Muscle of leg (tissue), 16 donors: Measurements from ENCODE around the gene IL23A. TPM values are rescaled to one million over a fixed set of nuclear protein-coding genes. Genes with fewer than 3 reads are reported as not detected.

Source experiments
- DNase-seq: peaks from one replicate; pipeline ENCODE4 v3.0.0; 2013
- H3K27ac ChIP-seq: one replicate; pipeline ENCODE4 v1.5.1; 2013; ENCODE audit warnings: mild to moderate bottlenecking, low read length, control low read depth
- H3K27me3 ChIP-seq: one replicate; pipeline ENCODE4 v1.6.1; 2013; ENCODE audit warnings: low read length; ENCODE audit not compliant: control insufficient read depth, insufficient read depth
- H3K36me3 ChIP-seq: one replicate; pipeline ENCODE4 v1.6.1; 2013; ENCODE audit warnings: low read length; ENCODE audit not compliant: control insufficient read depth, insufficient read depth
- H3K4me1 ChIP-seq: one replicate; pipeline ENCODE4 v1.6.1; 2013; ENCODE audit warnings: low read length; ENCODE audit not compliant: control insufficient read depth, insufficient read depth
- H3K4me3 ChIP-seq: one replicate; pipeline ENCODE4 v1.5.1; 2013; ENCODE audit warnings: low read length, control low read depth
- H3K9me3 ChIP-seq: replicated peaks from 2 replicates; pipeline ENCODE4 v1.6.1; 2013; ENCODE audit warnings: low read depth, low read length; ENCODE audit not compliant: control insufficient read depth
- WGBS: methylation state at CpG from one replicate; pipeline ENCODE4 v1.1.5; 2013; ENCODE audit warnings: missing lambda C conversion rate; ENCODE audit not compliant: insufficient coverage; 5-methylcytosine and 5-hydroxymethylcytosine counted together
- long read RNA-seq, 11 donors: transcript quantifications; one replicate each; lab custom pipeline, GENCODE V29; 2026
- polyA plus RNA-seq, 8 donors: library from polyadenylated mRNA; unstranded; fragments of 120-200 nt; gene quantifications; one replicate each; pipeline versions ENCODE4 v1.2.1 to v1.2.3, GENCODE V29; 2013; ENCODE audit warnings: inconsistent platforms in 1 of 8, low replicate concordance in 1 of 8; ENCODE audit not compliant: insufficient read length in 8 of 8, insufficient read depth in 1 of 8
- total RNA-seq: library from RNA; stranded (reverse); fragments of 120-200 nt; gene quantifications from one replicate; pipeline ENCODE4 v1.2.4, GENCODE V29; 2013

The IL23A gene
- 0.18 TPM for total RNA-seq
- under 1 TPM; 0.24 to 0.74 (median 0.44) TPM for polyA plus RNA-seq
- long read RNA-seq, donor 1, result 0 reads
- long read RNA-seq, donor 2, result 0 reads
- long read RNA-seq, donor 3, result 0 reads
- long read RNA-seq, donor 4, result 0 reads
- long read RNA-seq, donor 5, result 0 reads
- long read RNA-seq, donor 6, result 0 reads
- long read RNA-seq, donor 7, result 0 reads
- long read RNA-seq, donor 8, result 0 reads
- long read RNA-seq, donor 9, result 0 reads
- long read RNA-seq, donor 10, result 0 reads
- long read RNA-seq, donor 11, result 0 reads

- H3K4me3 ChIP-seq, result no peak within 1 kb of the TSS
- H3K27me3 ChIP-seq, result no peaks in the 10 kb centered on the region
- H3K36me3 ChIP-seq, result peaks cover 22% of the 10 kb centered on the region
- no peak within 1 kb of the TSS for H3K27ac ChIP-seq
- DNase-seq, result no peak
- H3K4me1 ChIP-seq, result peaks cover 3% of the 10 kb centered on the region
- no peaks in the 10 kb centered on the region for H3K9me3 ChIP-seq
- 29% methylated on average over 5 of the region's 9 CpGs for WGBS
These were observed at the start of gene IL23A for GRCh38 chr12:56338308-56339157. Gene IL23A (plus strand): TSS chr12:56338884. CDS start chr12:56339045, 161 bp downstream.

DNA sequence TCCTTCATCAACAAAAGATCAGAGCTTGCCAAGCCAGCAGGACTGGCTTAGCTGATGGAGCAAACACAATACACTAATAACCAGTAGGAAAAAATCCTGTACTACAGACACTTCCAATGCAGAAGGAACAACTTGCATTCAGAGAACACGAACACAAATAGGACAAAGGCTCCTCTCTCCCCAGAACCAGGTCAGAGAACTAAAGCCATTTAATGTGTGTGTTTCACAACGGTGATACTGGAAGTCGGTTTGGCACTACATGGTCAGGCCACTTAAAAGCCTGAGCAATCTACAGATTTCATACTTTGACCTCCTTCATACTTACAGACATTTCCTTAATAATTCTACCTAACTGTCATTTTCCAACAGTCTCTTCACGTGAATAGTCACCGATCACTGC is 44.9 kb upstream of the IL23A start:
- DNase-seq, result no peak
- H3K27ac ChIP-seq, result no peak overlapping the region

DNA sequence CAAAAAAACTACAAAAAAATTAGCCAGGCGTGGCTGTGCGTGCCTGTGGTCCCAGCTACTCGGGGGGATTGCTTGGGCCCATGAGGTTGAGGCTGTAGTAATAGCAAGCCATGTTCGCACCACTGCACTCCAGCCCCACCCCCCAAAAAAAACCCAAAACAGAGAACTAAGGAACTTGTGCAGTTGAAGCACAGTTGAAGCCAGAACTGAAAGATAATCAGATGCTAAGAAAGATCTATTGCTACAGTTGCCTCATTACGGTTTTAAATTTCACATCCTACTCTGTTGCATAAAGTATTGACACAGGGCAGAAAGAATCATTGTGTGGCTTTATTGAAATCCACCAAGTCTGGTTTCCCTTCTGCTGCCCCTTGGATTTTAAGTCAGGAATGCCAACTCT is 42.4 kb upstream of the IL23A start:
- Histone ChIP-seq H3K9me3 (no peaks in the 10 kb centered on the region), H3K27me3 (no peaks in the 10 kb centered on the region), H3K4me3 (no peak overlapping the region), H3K27ac (no peak overlapping the region), H3K36me3 (peaks cover 35% of the 10 kb centered on the region), H3K4me1 (peaks cover 19% of the 10 kb centered on the region)
- DNase-seq, result no peak
- 33% methylated on average over 1 of the region's 5 CpGs for WGBS

More for the DNA sequence above, 44.9 kb upstream of the IL23A start:
- H3K27me3 ChIP-seq, result no peaks in the 10 kb centered on the region
- 88% methylated on average over 4 of the region's 5 CpGs for WGBS
- no peaks in the 10 kb centered on the region for H3K9me3 ChIP-seq
- H3K4me3 ChIP-seq, result no peak overlapping the region
- peaks cover 39% of the 10 kb centered on the region for H3K36me3 ChIP-seq
- H3K4me1 ChIP-seq, result peaks cover 6% of the 10 kb centered on the region

DNA sequence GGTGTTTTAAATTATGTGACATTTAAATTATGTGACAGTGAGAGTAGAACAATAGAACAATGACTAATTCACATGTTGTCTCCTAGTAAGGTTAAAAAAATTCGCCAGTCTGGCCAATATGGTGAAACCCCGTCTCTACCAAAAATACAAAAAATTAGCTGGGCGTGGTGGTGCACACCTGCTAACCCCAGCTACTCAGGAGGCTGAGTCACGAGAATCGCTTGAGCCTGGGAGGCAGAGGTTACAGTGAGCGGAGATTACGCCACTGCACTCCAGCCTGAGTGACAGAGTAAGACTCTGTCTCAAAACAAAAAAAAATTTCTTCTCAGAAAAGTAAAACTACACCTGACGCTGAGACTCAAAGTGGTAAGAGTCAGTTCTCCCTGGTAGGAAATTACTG is 41.3 kb upstream of the IL23A start:
- H3K4me3 ChIP-seq, result no peak overlapping the region
- peaks cover 23% of the 10 kb centered on the region for H3K4me1 ChIP-seq
- peaks cover 33% of the 10 kb centered on the region for H3K36me3 ChIP-seq
- no peaks in the 10 kb centered on the region for H3K9me3 ChIP-seq
- H3K27me3 ChIP-seq, result no peaks in the 10 kb centered on the region
- H3K27ac ChIP-seq, result no peak overlapping the region
- WGBS, result 90% methylated on average over 4 of the region's 8 CpGs
- DNase-seq, result no peak

DNA sequence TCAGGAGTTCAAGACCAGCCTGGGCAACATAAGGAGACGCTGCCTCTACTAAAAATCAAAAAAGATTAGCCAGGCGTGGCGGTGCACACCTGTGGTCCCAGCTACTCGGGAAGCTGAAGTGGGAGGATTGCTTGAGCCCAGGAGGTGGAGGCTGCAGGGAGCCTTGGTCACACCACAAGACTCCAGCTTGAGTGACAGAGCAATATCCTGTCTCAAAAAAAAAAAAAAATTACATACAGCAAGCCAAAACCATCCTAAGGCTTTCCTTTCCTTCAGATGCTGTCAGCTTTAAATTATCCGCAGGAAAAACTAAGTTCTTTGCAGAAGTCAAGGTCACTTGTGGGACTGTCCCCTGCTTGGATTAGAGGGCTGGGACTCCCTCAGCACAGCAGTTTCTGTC is 39.9 kb upstream of the IL23A start:
- H3K27ac ChIP-seq, result peak overlapping the region; percentile 98
- no CpG with 5 or more reads among the region's 5 CpGs for whole genome bisulfite sequencing
- DNase-seq, result no peak
- peaks cover 23% of the 10 kb centered on the region for H3K4me1 ChIP-seq
- no peaks in the 10 kb centered on the region for H3K9me3 ChIP-seq
- peaks cover 33% of the 10 kb centered on the region for H3K36me3 ChIP-seq
- no peaks in the 10 kb centered on the region for H3K27me3 ChIP-seq
- H3K4me3 ChIP-seq, result peak overlapping the region; percentile 77

- H3K9me3 ChIP-seq, result no peaks in the 10 kb centered on the region
- H3K36me3 ChIP-seq, result peaks cover 38% of the 10 kb centered on the region
- H3K4me3 ChIP-seq, result peak overlapping the region; percentile 77
- WGBS, result 2% methylated on average over 9 of the region's 10 CpGs
- peak overlapping the region; percentile 98 for H3K27ac ChIP-seq
- H3K27me3 ChIP-seq, result no peaks in the 10 kb centered on the region
- H3K4me1 ChIP-seq, result peaks cover 23% of the 10 kb centered on the region
- DNase-seq, result no peak
These were observed 39.3 kb upstream of the IL23A start for GRCh38 chr12:56299308-56299852.

DNA sequence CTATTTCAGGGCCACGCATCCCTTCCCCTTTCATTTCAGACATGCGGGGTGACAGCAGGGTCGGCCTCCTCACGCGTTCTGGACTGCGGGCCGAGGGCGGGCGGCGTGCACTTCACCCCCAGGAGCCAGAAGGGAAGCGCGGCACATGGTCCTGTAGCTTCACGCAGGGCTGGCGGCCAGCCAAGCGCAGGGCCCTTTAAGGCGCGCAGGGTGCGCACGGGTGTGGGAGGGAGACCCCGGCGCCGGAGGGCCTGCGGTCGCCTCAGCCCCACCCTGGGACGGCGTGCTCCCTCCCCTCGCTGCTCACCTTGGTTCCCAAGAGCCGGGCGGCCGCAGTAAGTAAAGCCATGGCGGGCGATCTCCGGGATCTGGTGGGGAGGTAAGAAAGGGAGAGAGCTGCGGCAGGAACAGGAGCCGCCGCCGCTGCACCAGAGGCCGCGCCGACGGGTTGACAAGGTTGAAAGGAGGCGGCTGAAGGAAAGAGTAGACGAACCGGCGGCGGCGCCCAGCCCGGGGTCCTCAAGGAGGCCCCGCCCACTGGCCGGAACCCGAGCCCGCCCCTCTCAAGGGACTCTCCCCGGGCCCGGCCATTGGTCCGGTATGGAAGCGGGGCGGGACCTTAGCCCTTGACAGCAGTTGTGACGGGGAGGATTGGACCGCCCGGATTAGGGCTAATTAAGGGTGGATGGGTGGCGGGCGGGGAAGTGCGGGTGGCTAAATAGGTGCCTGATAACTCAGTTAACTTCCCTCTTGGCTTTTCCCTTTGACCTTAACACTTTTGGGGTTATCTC is 38.6 kb upstream of the IL23A start, which contains the start of gene CS:
Gene CS, minus strand, starts transcription at position 478 of the 791 bp plus-strand sequence. Its CDS starts 129 bp downstream, at position 349.
- DNase-seq, result peak; percentile 99
- under 1% methylated on average over 56 of the region's 63 CpGs for WGBS
- no peaks in the 10 kb centered on the region for H3K9me3 ChIP-seq
- H3K4me3 ChIP-seq, result peak within 1 kb of the TSS; percentile 77
- H3K27me3 ChIP-seq, result no peaks in the 10 kb centered on the region
- H3K27ac ChIP-seq, result peak within 1 kb of the TSS; percentile 98
- H3K36me3 ChIP-seq, result peaks cover 36% of the 10 kb centered on the region
- H3K4me1 ChIP-seq, result peaks cover 23% of the 10 kb centered on the region

GRCh38 chr12:56300644-56301464 is 37.8 kb upstream of the IL23A start:
- DNase-seq, result peak; percentile 22
- WGBS, result 40% methylated on average over 16 of the region's 21 CpGs
- H3K27me3 ChIP-seq, result no peaks in the 10 kb centered on the region
- peak overlapping the region; percentile 77 for H3K4me3 ChIP-seq
- peak overlapping the region; percentile 98 for H3K27ac ChIP-seq
- no peaks in the 10 kb centered on the region for H3K9me3 ChIP-seq
- H3K4me1 ChIP-seq, result peaks cover 23% of the 10 kb centered on the region
- H3K36me3 ChIP-seq, result peaks cover 36% of the 10 kb centered on the region

DNA sequence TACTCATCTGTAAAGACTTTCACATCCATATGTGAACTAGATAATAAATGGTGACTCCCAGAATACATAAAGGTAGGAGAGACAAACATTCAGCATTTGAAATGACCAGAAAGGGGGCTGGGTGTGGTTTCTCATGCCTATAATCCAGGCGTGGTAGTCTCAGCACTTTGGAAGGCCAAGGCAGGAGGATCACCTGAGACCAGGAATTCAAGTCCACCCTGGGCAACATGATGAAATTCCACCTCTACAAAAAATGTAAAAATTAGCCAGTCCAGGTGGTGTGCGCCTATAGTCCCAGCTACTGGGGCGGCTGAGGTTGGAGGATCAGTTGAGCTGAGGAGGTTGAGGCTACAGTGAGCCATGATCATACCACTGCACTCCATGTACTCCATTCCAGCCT is 34.4 kb upstream of the IL23A start:
- DNase-seq, result no peak
- H3K4me1 ChIP-seq, result peaks cover 13% of the 10 kb centered on the region
- H3K36me3 ChIP-seq, result peaks cover 35% of the 10 kb centered on the region
- no peak overlapping the region for H3K4me3 ChIP-seq
- H3K27me3 ChIP-seq, result no peaks in the 10 kb centered on the region
- H3K9me3 ChIP-seq, result no peaks in the 10 kb centered on the region
- no peak overlapping the region for H3K27ac ChIP-seq
- WGBS, result no CpG with 5 or more reads among the region's 3 CpGs
